Right atrium auricular region (tissue), 2 donors: Measurements from ENCODE around the gene PAPOLA. TPM values are rescaled to one million over a fixed set of nuclear protein-coding genes. Genes with fewer than 3 reads are reported as not detected.

Experiments
- DNase-seq: peaks from one replicate; pipeline ENCODE4 v3.0.0-alpha.2; 2019; ENCODE audit warnings: low spot score
- H3K27ac ChIP-seq, 2 donors: fragments of 200-600 bp; sonication (generic); 1 replicate in 1 of 2; 2 replicates in 1 of 2; pipeline ENCODE4 v1.5.1; 2016 to 2019
- H3K27me3 ChIP-seq, 2 donors: fragments of 200-600 bp; sonication (generic); one replicate each; pipeline versions ENCODE4 v1.5.1 to v1.6.0; 2017 to 2019
- H3K36me3 ChIP-seq: fragments of 200-600 bp; sonication (generic); one replicate; pipeline ENCODE4 v1.5.1; 2016
- H3K4me1 ChIP-seq, 2 donors: fragments of 200-600 bp; sonication (generic); one replicate each; pipeline versions ENCODE4 v1.5.1 to v1.6.0; 2017 to 2019
- H3K4me3 ChIP-seq, 2 donors: fragments of 200-600 bp; sonication (generic); 1 replicate in 1 of 2; 2 replicates in 1 of 2; pipeline ENCODE4 v1.5.1; 2017 to 2019; ENCODE audit warnings: mild to moderate bottlenecking in 1 of 2, moderate library complexity in 1 of 2
- H3K9me3 ChIP-seq, 2 donors: fragments of 200-600 bp; sonication (generic); one replicate each; pipeline ENCODE4 v1.5.1; 2019
- total RNA-seq, 2 donors: library from RNA; depleted of rRNA; stranded (reverse); fragments of >200 nt; gene quantifications; one replicate each; pipeline ENCODE4 v1.1.0, GENCODE V29; 2016
- TF ChIP-seq, protein P1 (sequence below), 2 donors: fragments of 200-600 bp; sonication (generic); IDR thresholded peaks; one replicate each; pipeline ENCODE4 v1.5.1; 2019; ENCODE audit warnings: antibody characterized with exemption in 2 of 2

Gene PAPOLA
- total RNA-seq, 2 donors from 2014 or later, result 85.2 to 91.9 TPM

DNA sequence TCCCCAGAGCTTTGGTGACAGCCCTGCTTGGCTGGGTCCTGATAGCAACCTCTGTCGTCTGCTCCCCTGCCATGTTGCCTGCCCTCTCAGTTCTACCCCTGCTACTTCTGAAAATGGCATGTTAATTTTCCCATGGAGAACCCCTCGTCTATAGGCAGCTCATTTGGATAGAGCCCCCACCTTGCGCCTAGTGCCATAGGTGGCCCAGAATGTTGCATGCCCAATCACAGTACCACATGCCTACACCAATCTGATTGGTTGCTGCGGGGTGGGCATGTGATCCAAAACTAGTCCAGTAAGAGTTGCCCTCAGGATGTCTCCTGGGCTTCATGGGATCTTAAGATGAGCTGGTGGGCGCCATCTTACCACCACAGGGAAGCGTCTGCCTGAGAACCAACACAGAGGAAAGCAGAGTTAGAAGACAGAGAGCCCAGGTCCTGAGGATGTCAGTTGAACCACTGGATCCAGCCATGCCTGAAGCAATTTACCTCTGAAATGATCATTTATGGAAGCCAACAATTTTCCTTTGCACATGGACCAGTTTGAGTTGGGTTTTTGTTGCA is 85.7 kb downstream of the PAPOLA start:
- TF ChIP-seq, protein P1, sequence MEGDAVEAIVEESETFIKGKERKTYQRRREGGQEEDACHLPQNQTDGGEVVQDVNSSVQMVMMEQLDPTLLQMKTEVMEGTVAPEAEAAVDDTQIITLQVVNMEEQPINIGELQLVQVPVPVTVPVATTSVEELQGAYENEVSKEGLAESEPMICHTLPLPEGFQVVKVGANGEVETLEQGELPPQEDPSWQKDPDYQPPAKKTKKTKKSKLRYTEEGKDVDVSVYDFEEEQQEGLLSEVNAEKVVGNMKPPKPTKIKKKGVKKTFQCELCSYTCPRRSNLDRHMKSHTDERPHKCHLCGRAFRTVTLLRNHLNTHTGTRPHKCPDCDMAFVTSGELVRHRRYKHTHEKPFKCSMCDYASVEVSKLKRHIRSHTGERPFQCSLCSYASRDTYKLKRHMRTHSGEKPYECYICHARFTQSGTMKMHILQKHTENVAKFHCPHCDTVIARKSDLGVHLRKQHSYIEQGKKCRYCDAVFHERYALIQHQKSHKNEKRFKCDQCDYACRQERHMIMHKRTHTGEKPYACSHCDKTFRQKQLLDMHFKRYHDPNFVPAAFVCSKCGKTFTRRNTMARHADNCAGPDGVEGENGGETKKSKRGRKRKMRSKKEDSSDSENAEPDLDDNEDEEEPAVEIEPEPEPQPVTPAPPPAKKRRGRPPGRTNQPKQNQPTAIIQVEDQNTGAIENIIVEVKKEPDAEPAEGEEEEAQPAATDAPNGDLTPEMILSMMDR (IDR thresholded peaks at IDR 0.05), result no peak
- no peaks in the 10 kb centered on the region for H3K9me3 ChIP-seq
- peaks cover 0 to 8% of the 10 kb centered on the region in 2 donors for H3K4me1 ChIP-seq
- H3K4me3 ChIP-seq, result no peak overlapping the region
- no peaks in the 10 kb centered on the region for H3K27me3 ChIP-seq
- DNase-seq, result peak; percentile 28
- no peak overlapping the region for H3K27ac ChIP-seq
- H3K36me3 ChIP-seq, result no peaks in the 10 kb centered on the region

DNA sequence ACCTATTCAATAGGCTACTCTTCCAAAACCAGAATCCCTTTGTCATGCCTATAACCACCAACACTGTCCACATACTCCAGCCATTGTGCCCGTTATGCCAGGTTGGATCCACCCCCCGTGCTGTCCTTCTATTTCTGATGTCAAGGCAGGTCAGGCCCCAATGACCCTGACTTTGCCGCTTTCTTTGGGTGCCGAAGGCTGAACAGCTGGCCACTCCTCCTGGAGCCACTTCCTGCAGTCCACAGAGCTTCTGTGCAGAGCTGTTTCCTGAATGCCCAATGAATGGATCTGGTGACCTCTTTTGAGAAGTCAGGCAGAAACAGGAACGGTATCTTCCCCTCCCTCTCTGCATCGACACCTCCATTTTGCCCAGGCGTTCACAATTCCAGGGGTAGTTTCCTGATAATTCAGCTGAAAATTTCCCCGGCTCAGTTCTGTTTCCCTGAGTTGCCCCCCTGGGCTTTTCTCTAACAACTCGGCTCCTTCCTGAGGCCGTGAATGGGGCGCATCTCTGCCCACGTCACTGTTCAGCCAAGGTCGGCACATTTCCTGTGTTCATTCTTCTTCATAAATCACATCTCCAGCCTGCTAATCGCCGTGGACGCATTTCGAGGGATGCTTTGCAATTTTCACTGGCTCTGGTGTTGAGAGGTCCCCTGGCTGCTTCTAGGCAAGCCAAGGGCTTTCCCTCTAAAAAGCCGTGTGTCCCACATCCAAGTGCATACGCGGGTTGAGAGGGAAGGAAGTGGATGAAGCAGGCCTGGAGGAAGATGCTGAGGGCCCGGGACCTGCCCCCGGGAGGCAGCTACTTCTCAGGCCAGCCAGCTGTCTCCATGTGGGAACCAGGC is 86.5 kb downstream of the PAPOLA start:
- no peaks in the 10 kb centered on the region for H3K27me3 ChIP-seq

DNA sequence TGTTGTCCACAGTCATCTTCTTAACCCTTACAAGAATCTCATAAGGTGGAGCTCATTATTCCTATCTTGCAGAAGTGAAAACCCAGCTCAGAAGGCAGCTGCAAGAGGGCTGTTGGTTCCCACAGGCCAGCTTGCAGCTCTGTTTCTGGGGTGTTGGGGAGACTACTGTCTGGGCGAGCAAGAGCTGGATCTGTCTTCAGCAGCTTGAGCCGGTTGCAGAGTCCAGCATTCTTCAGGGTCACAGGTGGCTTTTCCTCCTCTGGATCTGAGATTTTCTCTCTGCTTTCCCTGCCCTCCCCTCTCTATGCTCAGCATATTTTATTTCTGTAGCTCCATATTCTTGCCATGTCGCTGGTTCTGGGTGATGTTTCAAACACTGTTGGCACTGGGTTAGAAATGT is 87.4 kb downstream of the PAPOLA start:
- TF ChIP-seq, protein P1 (IDR thresholded peaks at IDR 0.05), result no peak
- Histone ChIP-seq H3K9me3 (no peaks in the 10 kb centered on the region), H3K36me3 (no peaks in the 10 kb centered on the region), H3K4me3 (no peak overlapping the region), H3K27ac (no peak overlapping the region), H3K27me3 (no peaks in the 10 kb centered on the region), H3K4me1 (peaks cover 0 to 11% of the 10 kb centered on the region in 2 donors)
- DNase-seq, result no peak

More for the DNA sequence above, 86.5 kb downstream of the PAPOLA start:
- no peak overlapping the region for H3K4me3 ChIP-seq
- H3K27ac ChIP-seq, result no peak overlapping the region
- no peaks in the 10 kb centered on the region for H3K9me3 ChIP-seq
- TF ChIP-seq, protein P1 (IDR thresholded peaks at IDR 0.05), result no peak
- H3K36me3 ChIP-seq, result no peaks in the 10 kb centered on the region
- DNase-seq, result peak; percentile 58
- peaks cover 0 to 11% of the 10 kb centered on the region in 2 donors for H3K4me1 ChIP-seq

DNA sequence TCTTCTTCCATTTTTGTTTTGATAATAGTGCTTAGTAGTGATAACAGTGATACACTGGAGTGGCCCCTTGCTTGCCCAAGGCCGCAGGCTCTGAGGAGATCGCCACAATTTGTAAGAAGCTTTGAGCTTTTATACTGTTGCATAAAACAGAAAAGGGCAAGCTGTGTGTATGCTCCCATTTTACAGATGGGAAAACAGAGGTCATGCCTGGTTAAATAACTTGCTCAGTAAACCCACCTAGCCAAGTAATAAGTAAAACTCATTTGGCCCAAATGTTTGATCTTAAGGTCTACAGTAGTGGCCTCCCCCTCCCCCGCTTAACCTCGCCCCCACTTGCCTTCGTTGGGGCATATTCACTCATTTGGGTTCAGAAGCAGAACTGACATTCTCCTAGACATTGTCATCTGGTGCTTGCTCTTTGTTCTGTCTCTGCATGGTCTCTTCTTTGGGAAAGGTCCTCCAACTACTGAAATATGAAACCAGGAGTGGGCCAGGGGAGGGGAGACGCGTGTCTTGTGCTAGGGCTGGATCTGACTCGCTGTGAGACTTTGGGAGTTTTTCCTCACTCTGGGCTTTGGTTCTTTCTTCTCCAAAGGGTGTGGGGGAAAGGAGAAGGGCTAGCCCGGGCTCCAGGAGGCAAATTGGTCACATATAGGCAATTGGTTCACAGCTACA is 88.1 kb downstream of the PAPOLA start:
- no peaks in the 10 kb centered on the region for H3K36me3 ChIP-seq
- H3K9me3 ChIP-seq, result no peaks in the 10 kb centered on the region
- H3K27ac ChIP-seq, result no peak overlapping the region
- H3K4me1 ChIP-seq, result peaks cover 0 to 11% of the 10 kb centered on the region in 2 donors
- no peak overlapping the region for H3K4me3 ChIP-seq
- no peak for DNase-seq
- TF ChIP-seq, protein P1 (IDR thresholded peaks at IDR 0.05), result no peak
- no peaks in the 10 kb centered on the region for H3K27me3 ChIP-seq

DNA sequence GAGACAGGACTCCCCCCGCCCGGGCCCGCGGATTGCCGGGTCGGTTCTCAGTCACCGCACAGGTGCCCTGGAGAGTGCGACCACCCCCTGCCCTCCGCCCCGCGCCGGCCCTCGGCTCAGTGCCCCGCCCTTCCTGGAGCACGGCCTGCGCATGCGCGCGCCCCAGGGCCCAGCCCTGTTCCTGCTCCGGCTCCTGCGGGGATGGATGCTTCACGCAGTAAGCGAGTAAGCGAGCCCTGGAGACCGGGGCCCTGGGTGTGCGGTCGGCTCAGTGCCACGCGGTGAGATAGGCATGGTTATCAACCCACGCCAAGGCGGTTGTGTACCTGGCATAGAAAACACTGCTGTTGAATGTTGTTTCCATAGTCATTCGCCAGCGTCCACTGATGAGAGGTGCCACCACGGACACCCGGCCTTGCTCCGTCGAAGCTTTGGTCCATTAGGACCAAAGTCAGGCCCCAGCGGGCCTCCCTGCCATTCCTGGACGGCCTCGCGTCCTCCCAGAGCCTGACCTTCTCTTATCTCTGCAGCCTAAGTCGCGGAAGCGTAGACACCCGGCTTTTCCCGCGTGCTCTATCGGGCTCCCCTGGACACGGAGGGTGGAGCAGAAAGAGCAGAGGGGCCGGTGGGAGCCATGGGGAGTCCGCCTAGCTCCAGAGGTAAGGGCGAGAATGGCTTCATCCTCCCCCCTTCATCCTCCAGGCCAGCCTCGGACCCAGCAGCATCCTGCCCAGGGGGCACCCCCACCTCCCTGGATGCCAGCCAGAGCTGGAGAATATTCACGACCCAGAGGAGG is 90.6 kb downstream of the PAPOLA start:
- Histone ChIP-seq H3K27ac (no peak overlapping the region), H3K27me3 (no peaks in the 10 kb centered on the region)
- DNase-seq, result no peak

More for the DNA sequence above, 90.6 kb downstream of the PAPOLA start:
- Histone ChIP-seq H3K36me3 (no peaks in the 10 kb centered on the region), H3K9me3 (no peaks in the 10 kb centered on the region), H3K4me1 (peaks cover 0 to 11% of the 10 kb centered on the region in 2 donors), H3K4me3 (peak overlapping the region; percentile 33 to 42)
- TF ChIP-seq, protein P1 (IDR thresholded peaks at IDR 0.05), result no peak
